Fibroblast of villous mesenchyme (primary cell): ENCODE data around the gene PCSK5. TPM values are rescaled to one million over a fixed set of nuclear protein-coding genes. Genes with fewer than 3 reads are reported as not detected.

Experiments
- DNase-seq: peaks from one replicate; pipeline ENCODE4 v3.0.0-alpha.2; 2010; ENCODE audit warnings: low read depth
- H3K4me3 ChIP-seq: 2 replicates; pipeline ENCODE4 v1.5.1; 2011; ENCODE audit warnings: low read depth, mild to moderate bottlenecking, low read length
- CTCF ChIP-seq: IDR thresholded peaks from 2 replicates; pipeline ENCODE4 v1.5.1; 2012; ENCODE audit warnings: low read depth, mild to moderate bottlenecking, low read length; ENCODE audit not compliant: insufficient read depth
- total RNA-seq: library from RNA; depleted of rRNA; stranded (reverse); fragments of >200 nt; gene quantifications from 2 replicates; pipeline ENCODE4 v1.2.3, GENCODE V29; 2012

The PCSK5 gene
- total RNA-seq, 1 donor: 1.7 TPM

DNA sequence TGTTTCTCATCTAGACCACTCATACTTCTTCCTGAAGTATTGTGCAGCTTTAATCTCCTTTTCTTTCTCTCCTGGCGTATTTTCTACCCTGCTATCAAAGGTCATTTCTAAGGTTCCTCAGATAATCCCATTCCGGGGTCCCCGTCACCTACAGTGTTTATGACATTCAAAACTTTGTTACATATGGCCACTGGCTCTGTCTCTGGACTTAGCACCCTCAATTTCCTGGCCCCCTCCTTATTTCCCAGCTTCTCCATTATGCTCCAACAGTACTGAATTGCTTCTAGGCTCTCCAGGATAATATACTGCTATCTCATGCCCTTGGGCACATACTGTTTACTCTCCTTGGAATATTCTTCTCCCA is 472.5 kb downstream of the PCSK5 start:
- TF ChIP-seq CTCF: no peak
- H3K4me3 ChIP-seq: no peak overlapping the region
- no peak for DNase-seq

GRCh38 chr9:76365028-76365427 is 474.6 kb downstream of the PCSK5 start:
- no peak overlapping the region for H3K4me3 ChIP-seq
- TF ChIP-seq CTCF: no peak
- DNase-seq: peak; percentile 30

DNA sequence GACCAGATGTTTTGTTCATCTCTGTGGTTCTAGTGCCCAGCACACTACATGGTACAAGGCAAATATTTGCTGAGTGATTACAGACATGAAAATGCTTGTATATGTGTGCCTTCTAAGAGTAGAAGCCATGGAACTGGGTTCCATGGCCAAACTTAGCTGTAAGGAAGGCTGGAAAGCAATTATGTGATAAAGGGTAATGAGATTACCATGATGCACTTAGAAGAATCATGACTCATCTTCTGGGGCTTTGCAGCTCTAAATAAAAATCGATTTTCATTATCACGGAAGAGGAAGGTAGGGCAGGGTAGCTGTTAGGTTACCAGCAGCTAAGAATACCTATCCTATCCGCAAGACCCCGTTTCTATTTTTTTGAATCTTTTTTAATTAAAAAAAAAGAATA is 475.8 kb downstream of the PCSK5 start:
- TF ChIP-seq CTCF: no peak
- DNase-seq: no peak
- no peak overlapping the region for H3K4me3 ChIP-seq

DNA sequence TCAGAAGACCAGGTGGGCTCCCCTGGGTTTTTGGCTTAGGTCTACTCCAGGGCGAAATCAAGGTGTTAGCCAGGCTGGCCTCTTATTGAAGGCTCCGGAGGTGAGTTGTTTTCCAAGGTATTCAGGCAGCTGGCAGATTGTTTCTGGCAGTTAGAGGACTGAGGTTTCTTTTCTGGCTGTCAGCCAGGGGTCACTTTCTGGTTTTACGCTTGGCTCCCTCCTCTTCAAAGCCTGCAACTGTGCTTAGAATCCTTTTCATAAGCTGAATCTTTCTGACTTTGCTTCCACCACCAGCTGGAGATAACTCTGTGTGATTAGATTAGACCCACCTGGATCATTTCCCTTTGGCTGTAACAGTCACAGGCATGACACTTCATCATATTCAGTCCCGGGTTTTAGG is 479.1 kb downstream of the PCSK5 start:
- DNase-seq: peak; percentile 61
- TF ChIP-seq CTCF: no peak
- no peak overlapping the region for H3K4me3 ChIP-seq

GRCh38 chr9:76370396-76371023 is 480.0 kb downstream of the PCSK5 start:
- TF ChIP-seq CTCF: no peak
- DNase-seq: no peak

DNA sequence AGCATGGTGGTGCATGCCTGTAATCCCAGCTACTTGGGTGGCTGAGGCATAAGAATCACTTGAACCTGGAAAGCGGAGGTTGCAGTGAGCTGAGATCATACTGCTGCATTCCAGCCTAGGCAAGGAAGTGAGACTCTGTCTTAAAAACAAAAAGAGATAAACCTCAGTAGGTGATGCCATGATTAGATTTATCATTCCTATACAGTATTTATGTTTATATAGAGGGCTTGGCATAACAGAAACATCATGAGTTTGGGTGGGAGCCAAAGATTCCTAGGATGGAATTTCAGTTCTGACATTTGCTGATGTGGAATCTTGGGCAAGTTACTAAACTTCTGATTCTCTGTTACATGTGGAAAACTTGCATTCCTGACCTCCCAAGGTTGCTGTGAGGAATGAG is 481.4 kb downstream of the PCSK5 start:
- TF ChIP-seq CTCF: no peak
- no peak overlapping the region for H3K4me3 ChIP-seq
- peak; percentile 66 for DNase-seq

More at GRCh38 chr9:76370396-76371023, 480.0 kb downstream of the PCSK5 start:
- no peak overlapping the region for H3K4me3 ChIP-seq

GRCh38 chr9:76372336-76372735 is 481.9 kb downstream of the PCSK5 start:
- H3K4me3 ChIP-seq: no peak overlapping the region
- DNase-seq: peak; percentile 31
- TF ChIP-seq CTCF: no peak
